Measurements from ENCODE around the gene TMEM245.

Gene TMEM245

DNA sequence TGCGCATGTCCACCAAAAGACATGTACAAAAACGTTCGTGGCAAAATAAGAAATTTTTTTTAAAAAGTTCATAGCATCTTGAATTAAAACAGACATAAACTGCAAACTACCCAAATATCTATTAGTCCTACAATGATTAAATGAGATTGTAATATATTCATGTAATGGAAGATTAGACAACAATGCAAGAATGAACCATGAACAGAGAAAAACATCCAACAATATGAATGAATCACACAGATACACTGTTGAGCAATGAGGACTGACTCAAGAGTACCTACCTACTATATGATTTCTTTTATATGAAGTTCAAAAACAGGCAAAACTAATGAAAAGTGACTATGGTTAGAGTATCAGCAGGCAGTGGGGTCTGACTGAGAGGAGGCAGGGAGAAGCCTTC lies 88.5 kb downstream of the TMEM245 start:
- TF ChIP-seq, protein P1, sequence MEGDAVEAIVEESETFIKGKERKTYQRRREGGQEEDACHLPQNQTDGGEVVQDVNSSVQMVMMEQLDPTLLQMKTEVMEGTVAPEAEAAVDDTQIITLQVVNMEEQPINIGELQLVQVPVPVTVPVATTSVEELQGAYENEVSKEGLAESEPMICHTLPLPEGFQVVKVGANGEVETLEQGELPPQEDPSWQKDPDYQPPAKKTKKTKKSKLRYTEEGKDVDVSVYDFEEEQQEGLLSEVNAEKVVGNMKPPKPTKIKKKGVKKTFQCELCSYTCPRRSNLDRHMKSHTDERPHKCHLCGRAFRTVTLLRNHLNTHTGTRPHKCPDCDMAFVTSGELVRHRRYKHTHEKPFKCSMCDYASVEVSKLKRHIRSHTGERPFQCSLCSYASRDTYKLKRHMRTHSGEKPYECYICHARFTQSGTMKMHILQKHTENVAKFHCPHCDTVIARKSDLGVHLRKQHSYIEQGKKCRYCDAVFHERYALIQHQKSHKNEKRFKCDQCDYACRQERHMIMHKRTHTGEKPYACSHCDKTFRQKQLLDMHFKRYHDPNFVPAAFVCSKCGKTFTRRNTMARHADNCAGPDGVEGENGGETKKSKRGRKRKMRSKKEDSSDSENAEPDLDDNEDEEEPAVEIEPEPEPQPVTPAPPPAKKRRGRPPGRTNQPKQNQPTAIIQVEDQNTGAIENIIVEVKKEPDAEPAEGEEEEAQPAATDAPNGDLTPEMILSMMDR (conservative IDR thresholded peaks at IDR 0.05; ENCODE audit: control insufficient read depth, insufficient read depth, low read depth, low read length), result no peak
- DNase-seq (ENCODE audit: low read depth), result peak; percentile 77
- no peak overlapping the region for H3K4me3 ChIP-seq (ENCODE audit: control insufficient read depth, low read depth, low read length)

DNA sequence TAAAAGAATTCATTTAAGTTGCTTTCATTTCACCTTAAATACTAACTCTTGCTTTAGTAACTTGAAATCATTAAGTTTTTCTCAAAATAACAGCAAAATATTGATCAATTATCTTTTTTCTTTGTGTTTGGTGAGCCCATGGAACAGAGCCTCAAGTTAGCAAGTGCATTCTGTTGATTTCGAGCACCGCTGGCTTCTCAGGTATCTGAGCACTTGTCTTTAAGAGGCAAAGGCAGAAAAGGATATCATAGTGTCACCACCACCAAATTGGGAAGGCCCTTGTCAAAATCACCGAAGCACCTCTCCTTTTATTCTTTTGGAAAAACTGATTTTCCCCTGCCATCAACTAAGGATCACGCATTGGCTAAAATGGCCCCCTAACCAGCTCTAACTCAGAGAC lies 89.3 kb downstream of the TMEM245 start:
- no peak for DNase-seq (ENCODE audit: low read depth)
- TF ChIP-seq, protein P1 (conservative IDR thresholded peaks at IDR 0.05; ENCODE audit: control insufficient read depth, insufficient read depth, low read depth, low read length), result no peak
- no peak overlapping the region for H3K4me3 ChIP-seq (ENCODE audit: control insufficient read depth, low read depth, low read length)

DNA sequence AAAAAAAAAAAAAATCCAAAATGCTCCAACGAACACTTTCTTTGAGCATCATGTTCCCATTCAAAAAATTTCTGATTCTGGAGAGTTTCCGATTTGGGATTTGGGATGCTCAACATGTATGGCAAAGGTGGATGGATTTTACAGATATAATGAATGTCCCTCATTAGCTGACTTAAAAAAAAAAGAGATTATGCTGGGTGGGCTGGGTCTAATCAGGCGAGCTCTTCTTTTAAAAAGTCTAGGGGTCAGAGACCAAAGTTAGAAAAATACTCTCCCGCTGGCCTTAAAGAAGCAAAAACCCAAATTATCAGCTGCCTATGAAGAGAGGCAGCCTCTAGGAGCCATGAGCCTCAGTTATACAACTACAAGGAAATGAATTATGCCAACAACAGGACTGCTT lies 91.3 kb downstream of the TMEM245 start:
- no peak overlapping the region for H3K4me3 ChIP-seq (ENCODE audit: control insufficient read depth, low read depth, low read length)
- no peak for DNase-seq (ENCODE audit: low read depth)
- TF ChIP-seq, protein P1 (conservative IDR thresholded peaks at IDR 0.05; ENCODE audit: control insufficient read depth, insufficient read depth, low read depth, low read length), result no peak

DNA sequence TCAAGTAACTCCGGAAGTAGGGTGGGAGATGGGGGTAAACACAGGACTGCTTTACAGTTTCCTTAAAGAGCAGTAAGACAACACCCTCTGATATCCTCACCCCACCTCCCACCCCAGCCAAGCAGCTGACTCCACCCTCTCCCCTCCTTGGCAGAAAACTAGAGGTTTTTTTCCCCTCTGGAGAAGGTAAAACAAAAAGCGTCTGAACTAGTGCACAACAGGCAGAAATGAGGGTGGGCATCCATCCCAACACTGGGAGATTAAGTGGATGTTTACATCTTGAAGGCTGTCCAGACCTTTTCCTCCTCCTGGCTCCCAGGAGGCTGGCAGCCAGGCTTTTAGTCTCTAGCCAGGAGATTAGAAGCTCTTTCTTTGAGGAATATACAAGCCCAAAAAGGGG lies 92.6 kb downstream of the TMEM245 start:
- no peak overlapping the region for H3K4me3 ChIP-seq (ENCODE audit: control insufficient read depth, low read depth, low read length)
- TF ChIP-seq, protein P1 (conservative IDR thresholded peaks at IDR 0.05; ENCODE audit: control insufficient read depth, insufficient read depth, low read depth, low read length), result no peak
- no peak for DNase-seq (ENCODE audit: low read depth)

DNA sequence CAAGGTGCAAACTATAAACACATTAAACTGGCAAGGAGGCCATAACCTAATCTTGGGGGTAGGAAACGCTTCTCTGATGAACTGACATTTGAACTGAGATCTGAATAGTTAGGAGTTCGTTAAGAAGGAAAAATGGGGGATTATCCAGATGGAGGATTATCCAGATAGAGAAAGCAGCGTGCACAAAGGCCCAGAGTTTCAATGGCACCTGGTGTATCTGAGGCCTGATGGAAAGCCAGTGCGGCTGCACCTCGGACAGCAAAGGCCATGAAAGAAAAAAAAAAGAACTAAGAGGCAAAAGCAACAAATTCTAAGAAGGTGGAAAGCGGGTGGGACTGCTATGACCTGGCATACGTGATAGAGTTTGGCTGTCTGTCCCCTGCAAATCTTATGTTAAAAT lies 93.4 kb downstream of the TMEM245 start:
- TF ChIP-seq, protein P1 (conservative IDR thresholded peaks at IDR 0.05; ENCODE audit: control insufficient read depth, insufficient read depth, low read depth, low read length), result no peak
- no peak for DNase-seq (ENCODE audit: low read depth)
- no peak overlapping the region for H3K4me3 ChIP-seq (ENCODE audit: control insufficient read depth, low read depth, low read length)

DNA sequence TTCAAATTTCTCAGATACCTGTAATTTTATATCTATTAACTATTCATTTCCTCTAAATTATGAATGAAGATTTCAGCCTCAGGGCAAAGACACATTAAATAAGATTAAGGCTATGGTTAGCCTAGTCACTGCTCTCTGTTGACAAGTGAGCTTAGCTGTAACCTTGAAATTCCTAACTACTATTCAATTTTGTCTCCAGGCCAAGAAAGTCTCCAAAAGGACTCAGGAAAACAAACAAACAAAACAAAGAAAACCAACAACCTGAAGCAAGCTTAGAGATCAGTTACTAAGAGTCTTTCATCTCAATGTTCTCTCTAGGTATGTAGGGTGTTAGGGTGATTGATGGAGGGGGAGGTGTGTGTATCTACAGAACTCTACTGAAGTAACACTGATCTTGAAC lies 96.9 kb downstream of the TMEM245 start:
- H3K4me3 ChIP-seq (ENCODE audit: control insufficient read depth, low read depth, low read length), result no peak overlapping the region
- TF ChIP-seq, protein P1 (conservative IDR thresholded peaks at IDR 0.05; ENCODE audit: control insufficient read depth, insufficient read depth, low read depth, low read length), result no peak
- no peak for DNase-seq (ENCODE audit: low read depth)

Measured in fibroblast of mammary gland (primary cell).